HAP-1 (cell line): ENCODE data around the gene C5orf58.

Experiments
- DNase-seq, 2 experiments: peaks; one replicate each; pipeline ENCODE4 v3.0.0-alpha.2; 2016 to 2020; ENCODE audit warnings: low spot score in 2 of 2
- H3K27me3 ChIP-seq: fragments of 250-450 bp; sonication (Bioruptor Pico); 2 replicates; pipeline ENCODE4 v1.5.1; 2020; ENCODE audit warnings: low read depth, mild to moderate bottlenecking, moderate library complexity
- H3K36me3 ChIP-seq: fragments of 250-450 bp; sonication (Bioruptor Pico); replicated peaks from 2 replicates; pipeline ENCODE4 v1.5.1; 2020; ENCODE audit warnings: mild to moderate bottlenecking
- H3K4me1 ChIP-seq: fragments of 250-450 bp; sonication (Bioruptor Pico); 2 replicates; pipeline ENCODE4 v1.5.1; 2020; ENCODE audit warnings: mild to moderate bottlenecking
- H3K4me3 ChIP-seq: fragments of 250-450 bp; sonication (Bioruptor Pico); 2 replicates; pipeline ENCODE4 v1.5.1; 2020; ENCODE audit warnings: mild to moderate bottlenecking, moderate library complexity
- H3K9me3 ChIP-seq: fragments of 250-450 bp; sonication (Bioruptor Pico); 2 replicates; pipeline ENCODE4 v1.5.1; 2020; ENCODE audit warnings: mild to moderate bottlenecking, moderate library complexity
- in situ Hi-C: fragments of 300-500 bp; cut with MboI; formaldehyde crosslinking; loops from 3 replicates; pipeline ENCODE4 v1.14.3; 2020; ENCODE audit warnings: low sequenced_read_pairs, inconsistent platforms, mixed read lengths

Gene C5orf58

GRCh38 chr5:170287532-170287931 lies 54.7 kb downstream of the C5orf58 start:
- no peaks in the 10 kb centered on the region for H3K4me1 ChIP-seq
- H3K4me3 ChIP-seq = no peak overlapping the region

GRCh38 chr5:170288151-170288550 lies 55.4 kb downstream of the C5orf58 start:
- H3K9me3 ChIP-seq = no peaks in the 10 kb centered on the region; the same call in 1 of the 2 replicates
- in situ Hi-C loops = no loop called here
- H3K4me3 ChIP-seq = no peak overlapping the region
- H3K4me1 ChIP-seq = no peaks in the 10 kb centered on the region
- H3K36me3 ChIP-seq = no peaks in the 10 kb centered on the region
- no peak for DNase-seq
- no peaks in the 10 kb centered on the region; the same call in 1 of the 2 replicates for H3K27me3 ChIP-seq

More at GRCh38 chr5:170287532-170287931, 54.7 kb downstream of the C5orf58 start:
- DNase-seq = no peak
- Histone ChIP-seq H3K36me3 (no peaks in the 10 kb centered on the region), H3K27me3 (no peaks in the 10 kb centered on the region; the same call in 1 of the 2 replicates), H3K9me3 (no peaks in the 10 kb centered on the region; the same call in 1 of the 2 replicates)
- in situ Hi-C loops = no loop called here

- no peaks in the 10 kb centered on the region; the same call in 1 of the 2 replicates for H3K27me3 ChIP-seq
- no peaks in the 10 kb centered on the region for H3K36me3 ChIP-seq
- no peak overlapping the region for H3K4me3 ChIP-seq
- no peaks in the 10 kb centered on the region; the same call in 1 of the 2 replicates for H3K9me3 ChIP-seq
- in situ Hi-C loops = no loop called here
- DNase-seq = no peak
- H3K4me1 ChIP-seq = no peaks in the 10 kb centered on the region
These were observed 55.8 kb downstream of the C5orf58 start for GRCh38 chr5:170288551-170288950.

GRCh38 chr5:170289121-170289520 lies 56.3 kb downstream of the C5orf58 start:
- H3K4me1 ChIP-seq = no peaks in the 10 kb centered on the region
- no peaks in the 10 kb centered on the region; the same call in 1 of the 2 replicates for H3K9me3 ChIP-seq
- H3K36me3 ChIP-seq = no peaks in the 10 kb centered on the region
- no peak for DNase-seq
- in situ Hi-C loops = no loop called here
- no peaks in the 10 kb centered on the region; the same call in 1 of the 2 replicates for H3K27me3 ChIP-seq
- H3K4me3 ChIP-seq = no peak overlapping the region

GRCh38 chr5:170289764-170290163 lies 57.0 kb downstream of the C5orf58 start:
- DNase-seq = no peak
- H3K9me3 ChIP-seq = no peaks in the 10 kb centered on the region; the same call in 1 of the 2 replicates
- H3K4me1 ChIP-seq = no peaks in the 10 kb centered on the region
- no peaks in the 10 kb centered on the region for H3K36me3 ChIP-seq
- H3K4me3 ChIP-seq = no peak overlapping the region
- H3K27me3 ChIP-seq = no peaks in the 10 kb centered on the region; the same call in none of the 2 replicates
- in situ Hi-C loops = no loop called here

- H3K4me3 ChIP-seq = no peak overlapping the region
- in situ Hi-C loops = no loop called here
- H3K4me1 ChIP-seq = no peaks in the 10 kb centered on the region
- no peaks in the 10 kb centered on the region for H3K36me3 ChIP-seq
- H3K27me3 ChIP-seq = no peaks in the 10 kb centered on the region; the same call in none of the 2 replicates
- H3K9me3 ChIP-seq = no peaks in the 10 kb centered on the region; the same call in 1 of the 2 replicates
- no peak for DNase-seq
These were observed 57.7 kb downstream of the C5orf58 start for GRCh38 chr5:170290498-170290897.

- Histone ChIP-seq H3K4me3 (no peak overlapping the region), H3K9me3 (no peaks in the 10 kb centered on the region; the same call in 1 of the 2 replicates), H3K27me3 (peaks cover 2% of the 10 kb centered on the region), H3K4me1 (no peaks in the 10 kb centered on the region), H3K36me3 (no peaks in the 10 kb centered on the region)
- in situ Hi-C loops = no loop called here
- no peak for DNase-seq
These were observed 59.7 kb downstream of the C5orf58 start for GRCh38 chr5:170292179-170293104.

GRCh38 chr5:170293273-170293672 lies 60.5 kb downstream of the C5orf58 start:
- in situ Hi-C loops = no loop called here
- Histone ChIP-seq H3K4me1 (no peaks in the 10 kb centered on the region), H3K9me3 (no peaks in the 10 kb centered on the region; the same call in 1 of the 2 replicates), H3K36me3 (no peaks in the 10 kb centered on the region), H3K27me3 (peaks cover 2% of the 10 kb centered on the region), H3K4me3 (no peak overlapping the region)
- no peak for DNase-seq

GRCh38 chr5:170294057-170294456 lies 61.3 kb downstream of the C5orf58 start:
- H3K4me3 ChIP-seq = no peak overlapping the region
- peaks cover 2% of the 10 kb centered on the region for H3K27me3 ChIP-seq
- H3K36me3 ChIP-seq = no peaks in the 10 kb centered on the region
- H3K9me3 ChIP-seq = no peaks in the 10 kb centered on the region; the same call in 1 of the 2 replicates
- in situ Hi-C loops = no loop called here
- DNase-seq = no peak
- no peaks in the 10 kb centered on the region for H3K4me1 ChIP-seq

- Histone ChIP-seq H3K36me3 (no peaks in the 10 kb centered on the region), H3K9me3 (no peaks in the 10 kb centered on the region; the same call in 1 of the 2 replicates), H3K27me3 (peaks cover 2% of the 10 kb centered on the region), H3K4me1 (no peaks in the 10 kb centered on the region), H3K4me3 (no peak overlapping the region)
- in situ Hi-C loops = no loop called here
- DNase-seq = no peak
These were observed 61.8 kb downstream of the C5orf58 start for GRCh38 chr5:170294556-170294955.
